Stimulated activated memory B cell treated with anti-CD40 and anti-IgM and Interleukin-4, amounts not matched to agents 10 μg/mL and 1 μg/mL and 100 μg/mL, for 72 hours (primary cell): ENCODE results near the gene RRM2.
"Not testable (repeated sequence)": the region's sequence is repeated elsewhere in the genome, so short reads cannot be mapped to it uniquely, and the experiment has no call there.

Experiments used
- ATAC-seq: fragments of 150-1000 bp; cut with Tn5 transposase; 2 replicates; pipeline ENCODE4 v1.10.0; 2021
- H3K27ac Mint-ChIP-seq: one replicate; pipeline ENCODE4 v1.8.0; 2022; ENCODE audit warnings: mild to moderate bottlenecking, mixed read lengths
- H3K27me3 Mint-ChIP-seq: one replicate; pipeline ENCODE4 v1.8.0; 2022; ENCODE audit warnings: mixed read lengths
- H3K36me3 Mint-ChIP-seq: one replicate; pipeline ENCODE4 v1.8.0; 2022; ENCODE audit warnings: mixed read lengths
- H3K4me1 Mint-ChIP-seq: one replicate; pipeline ENCODE4 v1.8.0; 2022; ENCODE audit warnings: mixed read lengths
- H3K4me3 Mint-ChIP-seq: one replicate; pipeline ENCODE4 v1.8.0; 2022; ENCODE audit warnings: mild to moderate bottlenecking, moderate library complexity, mixed read lengths
- H3K9me3 Mint-ChIP-seq: one replicate; pipeline ENCODE4 v1.8.0; 2022; ENCODE audit warnings: mixed read lengths

Gene RRM2

DNA sequence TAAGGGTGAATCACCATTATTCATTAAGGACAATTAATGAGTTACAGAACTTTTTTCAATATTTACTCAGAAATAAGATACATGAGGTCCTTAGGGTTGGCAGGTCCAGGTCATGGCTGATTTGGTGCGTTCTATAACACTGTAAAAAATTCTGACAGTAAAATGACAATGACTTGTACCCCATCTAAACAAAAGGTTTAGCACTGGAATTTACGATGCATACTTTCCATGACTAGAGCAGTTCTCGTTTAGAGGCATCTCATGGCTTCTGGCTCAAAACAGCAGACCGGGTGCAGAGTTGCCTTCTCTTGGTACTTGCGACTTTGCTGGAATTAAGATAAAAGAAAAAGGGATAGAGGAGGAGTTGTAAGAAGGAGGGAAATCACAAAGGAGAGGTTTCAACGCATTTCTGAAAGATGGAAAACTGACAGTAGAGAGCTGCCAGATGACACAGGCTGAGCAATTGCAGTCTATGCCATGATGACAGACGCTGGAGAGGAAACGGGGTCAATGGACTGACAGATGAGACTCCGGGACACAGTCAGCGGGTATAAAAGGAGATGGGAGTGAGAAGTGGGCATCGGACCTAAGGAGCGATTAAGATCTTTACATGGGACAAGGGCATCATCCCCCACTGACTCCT is 38.2 kb upstream of the RRM2 start:
- H3K4me3 Mint-ChIP-seq = no peak overlapping the region
- peaks cover 31% of the 10 kb centered on the region for H3K4me1 Mint-ChIP-seq
- H3K27me3 Mint-ChIP-seq = peaks cover 51% of the 10 kb centered on the region
- ATAC-seq = no peak
- H3K36me3 Mint-ChIP-seq = no peaks in the 10 kb centered on the region
- H3K27ac Mint-ChIP-seq = no peak overlapping the region
- H3K9me3 Mint-ChIP-seq = no peaks in the 10 kb centered on the region

DNA sequence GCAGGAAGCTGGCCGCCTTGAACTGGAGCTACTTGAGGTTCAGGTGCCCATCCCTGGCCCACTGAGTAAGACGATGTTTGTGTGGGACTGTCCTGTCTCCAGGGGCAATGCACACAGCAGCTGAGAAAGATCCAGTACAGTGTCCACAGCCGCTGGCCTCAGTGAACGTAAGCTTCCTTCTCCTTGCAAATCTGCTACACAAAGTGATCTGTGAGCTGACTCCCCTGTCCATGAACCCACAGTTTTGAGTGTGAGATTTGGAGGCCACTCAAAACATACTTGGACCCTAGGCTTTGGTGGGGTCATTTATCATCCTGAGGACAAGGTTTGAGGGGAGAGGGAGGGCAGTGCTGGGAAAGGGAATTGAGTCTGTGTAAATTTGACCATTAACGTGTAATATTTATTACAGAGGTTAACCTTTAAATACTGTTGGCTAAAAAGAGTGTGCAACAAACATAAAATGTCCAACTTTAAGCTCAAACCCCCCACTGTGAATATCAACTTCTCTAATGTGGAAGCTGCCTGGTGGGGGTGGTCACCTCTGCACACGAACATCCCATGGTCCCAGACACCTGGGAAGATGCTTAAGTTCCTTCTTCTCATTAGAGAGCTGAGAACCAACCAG is 37.4 kb upstream of the RRM2 start:
- no peak overlapping the region for H3K4me3 Mint-ChIP-seq
- peaks cover 35% of the 10 kb centered on the region for H3K4me1 Mint-ChIP-seq
- peaks cover 49% of the 10 kb centered on the region for H3K27me3 Mint-ChIP-seq
- no peaks in the 10 kb centered on the region for H3K9me3 Mint-ChIP-seq
- no peak overlapping the region for H3K27ac Mint-ChIP-seq
- ATAC-seq = no peak
- no peaks in the 10 kb centered on the region for H3K36me3 Mint-ChIP-seq

DNA sequence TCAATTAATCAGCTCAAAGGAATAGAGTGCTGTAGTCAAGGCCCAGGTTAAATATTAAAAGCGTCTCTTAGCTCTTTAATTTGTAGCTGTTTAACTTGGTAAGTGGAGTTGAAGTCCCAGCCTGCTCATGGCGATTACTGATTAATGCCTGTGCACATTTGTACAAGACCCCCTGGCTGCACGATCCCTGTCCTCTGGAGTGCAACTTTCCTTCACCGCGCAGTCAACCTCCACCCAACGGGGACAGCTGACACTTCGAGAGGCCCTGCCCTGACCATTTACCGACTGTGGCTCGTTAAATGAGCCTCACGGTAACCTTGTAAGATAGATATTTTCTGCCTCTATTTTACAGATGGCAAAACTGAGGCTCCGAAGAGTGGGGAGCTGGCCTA is 36.9 kb upstream of the RRM2 start:
- ATAC-seq = no peak
- H3K27me3 Mint-ChIP-seq = peaks cover 51% of the 10 kb centered on the region
- H3K4me3 Mint-ChIP-seq = no peak overlapping the region
- no peak overlapping the region for H3K27ac Mint-ChIP-seq
- H3K4me1 Mint-ChIP-seq = peaks cover 36% of the 10 kb centered on the region
- H3K9me3 Mint-ChIP-seq = no peaks in the 10 kb centered on the region
- no peaks in the 10 kb centered on the region for H3K36me3 Mint-ChIP-seq

DNA sequence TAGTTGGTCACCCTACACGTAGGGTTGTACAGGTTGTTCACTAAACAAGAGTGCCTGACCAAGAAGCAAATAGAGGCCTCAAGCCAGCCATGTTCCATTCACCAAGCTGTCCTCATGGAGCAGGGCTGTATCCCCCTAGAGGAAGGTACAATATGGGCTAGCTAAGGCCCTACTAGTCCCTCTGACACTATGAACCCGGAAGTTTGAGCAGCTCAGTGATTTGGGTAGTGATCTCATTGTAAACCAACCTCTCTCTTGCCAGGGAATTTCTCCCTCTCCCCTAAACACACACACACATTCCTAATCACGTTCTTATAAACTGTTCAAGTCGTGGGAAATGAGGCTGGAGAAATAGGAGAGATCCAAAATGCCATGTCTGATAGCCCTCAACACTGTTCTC is 35.6 kb upstream of the RRM2 start:
- H3K4me1 Mint-ChIP-seq = peaks cover 30% of the 10 kb centered on the region
- peaks cover 48% of the 10 kb centered on the region for H3K27me3 Mint-ChIP-seq
- no peak overlapping the region for H3K27ac Mint-ChIP-seq
- H3K4me3 Mint-ChIP-seq = no peak overlapping the region
- ATAC-seq = no peak
- no peaks in the 10 kb centered on the region for H3K36me3 Mint-ChIP-seq
- H3K9me3 Mint-ChIP-seq = peaks cover 3% of the 10 kb centered on the region

DNA sequence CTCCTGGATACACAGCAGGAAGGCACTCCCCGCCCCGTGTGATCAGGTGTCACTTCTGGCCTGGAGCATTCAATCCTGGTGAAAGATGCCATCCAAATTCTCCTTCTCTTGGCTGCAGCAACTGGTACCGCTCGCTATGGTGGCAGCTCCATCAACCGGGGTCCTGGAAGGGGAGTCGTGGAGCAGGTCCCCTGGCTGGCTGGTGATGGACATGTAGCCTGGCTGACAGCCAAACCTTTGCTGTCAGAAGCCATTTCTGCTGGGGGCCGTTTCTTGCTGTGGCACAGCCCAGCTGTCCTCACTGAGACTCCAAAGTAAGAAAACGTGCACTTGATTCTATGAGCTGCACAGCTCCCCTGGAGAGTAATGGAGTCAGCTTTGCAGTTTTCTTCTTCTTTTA is 35.2 kb upstream of the RRM2 start:
- no peak for ATAC-seq
- no peaks in the 10 kb centered on the region for H3K36me3 Mint-ChIP-seq
- peaks cover 26% of the 10 kb centered on the region for H3K4me1 Mint-ChIP-seq
- peaks cover 46% of the 10 kb centered on the region for H3K27me3 Mint-ChIP-seq
- peaks cover 3% of the 10 kb centered on the region for H3K9me3 Mint-ChIP-seq
- no peak overlapping the region for H3K4me3 Mint-ChIP-seq
- no peak overlapping the region for H3K27ac Mint-ChIP-seq

DNA sequence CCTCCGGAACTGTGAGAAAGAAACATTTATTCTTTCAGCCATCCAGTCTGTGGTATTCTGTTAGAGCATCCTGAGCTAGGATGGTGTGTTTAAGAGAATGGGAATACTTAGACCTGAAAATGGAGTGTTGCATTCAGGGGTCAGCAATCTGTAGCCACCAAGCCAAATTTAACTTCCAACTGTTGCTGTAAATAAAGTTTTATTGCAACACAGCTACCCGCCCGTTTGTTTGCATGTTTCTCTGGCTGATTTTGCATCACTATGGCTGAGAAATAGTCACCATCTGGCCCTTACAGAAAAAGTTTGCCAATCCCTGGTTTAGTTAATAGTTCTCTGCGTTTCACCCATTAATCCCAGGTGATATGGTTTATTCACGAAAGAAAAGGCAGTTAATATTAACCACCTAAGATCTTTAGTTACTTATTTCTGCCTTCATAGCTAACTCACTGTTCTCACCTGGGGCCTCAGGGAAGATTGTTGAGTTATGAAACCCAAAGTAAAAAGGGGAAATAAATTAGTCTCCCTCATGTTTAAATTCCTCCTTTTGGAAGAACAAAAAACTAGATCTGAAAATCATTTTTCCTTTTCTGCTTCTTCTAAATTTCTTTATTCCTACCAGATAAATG is 32.9 kb upstream of the RRM2 start:
- no peaks in the 10 kb centered on the region for H3K36me3 Mint-ChIP-seq
- no peak overlapping the region for H3K4me3 Mint-ChIP-seq
- peaks cover 3% of the 10 kb centered on the region for H3K9me3 Mint-ChIP-seq
- H3K27me3 Mint-ChIP-seq = peaks cover 46% of the 10 kb centered on the region
- ATAC-seq = no peak
- no peak overlapping the region for H3K27ac Mint-ChIP-seq
- peaks cover 12% of the 10 kb centered on the region for H3K4me1 Mint-ChIP-seq

DNA sequence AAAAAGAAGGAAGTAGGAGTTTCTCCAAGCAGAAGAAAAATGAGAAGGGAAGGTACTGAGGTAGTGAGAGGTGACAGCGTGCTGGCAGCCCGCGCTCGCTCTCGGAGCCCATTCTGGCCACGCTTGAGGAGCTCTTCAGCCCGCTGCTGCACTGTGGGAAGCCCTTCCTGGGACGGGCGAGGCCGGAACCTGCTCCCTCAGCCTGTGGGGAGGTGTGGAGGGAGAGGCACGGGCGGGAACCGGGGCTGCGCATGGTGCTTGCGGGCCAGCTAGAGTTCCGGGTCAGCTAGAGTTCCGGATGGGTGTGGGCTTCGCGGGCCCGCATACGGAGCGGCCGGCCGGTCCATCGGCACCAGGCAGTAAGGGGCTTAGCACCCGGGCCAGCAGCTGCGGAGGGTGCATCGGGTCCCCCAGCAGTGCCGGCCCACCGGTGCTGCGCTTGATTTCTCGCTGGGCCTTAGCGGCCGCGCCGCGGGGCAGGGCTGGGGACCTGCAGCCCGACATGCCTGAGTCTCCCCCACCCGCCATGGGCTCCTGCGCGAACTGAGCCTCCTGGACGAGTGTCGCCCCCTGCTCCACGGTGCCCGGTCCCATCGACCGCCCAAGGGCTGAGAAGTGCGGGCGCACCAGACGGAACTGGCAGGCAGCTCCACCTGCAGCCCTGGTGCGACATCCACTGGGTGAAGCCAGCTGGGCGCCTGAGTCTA is 31.2 kb upstream of the RRM2 start:
- Mint-ChIP-seq H3K4me3 (peak overlapping the region; percentile 84), H3K27me3 (peaks cover 50% of the 10 kb centered on the region), H3K9me3 (peaks cover 3% of the 10 kb centered on the region), H3K27ac (peak overlapping the region; percentile 61), H3K36me3 (no peaks in the 10 kb centered on the region), H3K4me1 (peaks cover 12% of the 10 kb centered on the region)
- peak; percentile 54 for ATAC-seq

DNA sequence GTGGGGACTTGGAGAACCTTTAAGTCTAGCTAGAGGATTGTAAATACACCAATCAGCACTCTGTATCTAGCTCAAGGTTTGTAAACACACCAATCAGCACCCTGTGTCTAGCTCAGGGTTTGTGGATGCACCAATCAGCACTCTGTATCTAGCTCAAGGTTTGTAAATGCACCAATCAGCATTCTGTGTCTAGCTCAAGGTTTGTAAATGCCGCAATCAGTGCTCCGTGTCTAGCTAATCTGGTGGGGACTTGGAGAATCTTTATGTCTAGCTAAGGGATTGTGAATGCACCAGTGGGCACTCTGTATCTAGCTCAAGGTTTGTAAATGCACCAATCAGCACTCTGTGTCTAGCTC is 30.7 kb upstream of the RRM2 start:
- not testable (repeated sequence) for H3K9me3 Mint-ChIP-seq, H3K27ac Mint-ChIP-seq, ATAC-seq, H3K4me3 Mint-ChIP-seq, H3K36me3 Mint-ChIP-seq
- H3K27me3 Mint-ChIP-seq = peaks cover 55% of the 10 kb centered on the region
- peaks cover 12% of the 10 kb centered on the region for H3K4me1 Mint-ChIP-seq

DNA sequence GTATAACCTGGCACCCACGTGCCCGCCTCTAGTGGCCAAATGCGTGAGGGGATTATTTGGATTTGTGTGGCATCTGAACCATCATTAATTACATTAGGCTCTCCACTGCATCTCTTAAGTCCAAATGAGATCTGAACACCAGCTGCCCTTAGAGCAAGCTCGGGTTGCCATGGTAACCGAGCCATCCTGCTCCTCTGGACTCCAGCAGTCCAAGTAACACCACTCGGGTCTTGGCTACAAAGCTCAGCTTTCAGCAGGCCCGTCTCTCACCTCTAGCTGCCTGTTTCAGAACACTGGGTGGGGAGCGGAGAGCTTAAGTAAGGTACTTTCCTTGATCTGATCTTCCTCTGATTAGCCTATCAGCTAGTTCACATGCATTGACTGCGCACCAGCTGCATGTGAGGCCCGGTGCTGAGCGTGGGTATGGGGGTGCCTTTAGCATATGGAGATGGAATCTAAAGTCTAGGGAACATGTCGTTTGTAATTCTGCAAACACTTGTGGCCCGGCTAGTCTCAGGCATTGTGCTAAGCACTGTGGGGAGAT is 28.2 kb upstream of the RRM2 start:
- peaks cover 20% of the 10 kb centered on the region for H3K4me1 Mint-ChIP-seq
- H3K4me3 Mint-ChIP-seq = no peak overlapping the region
- peaks cover 3% of the 10 kb centered on the region for H3K9me3 Mint-ChIP-seq
- H3K27me3 Mint-ChIP-seq = peaks cover 71% of the 10 kb centered on the region
- ATAC-seq = no peak
- H3K36me3 Mint-ChIP-seq = no peaks in the 10 kb centered on the region
- no peak overlapping the region for H3K27ac Mint-ChIP-seq

DNA sequence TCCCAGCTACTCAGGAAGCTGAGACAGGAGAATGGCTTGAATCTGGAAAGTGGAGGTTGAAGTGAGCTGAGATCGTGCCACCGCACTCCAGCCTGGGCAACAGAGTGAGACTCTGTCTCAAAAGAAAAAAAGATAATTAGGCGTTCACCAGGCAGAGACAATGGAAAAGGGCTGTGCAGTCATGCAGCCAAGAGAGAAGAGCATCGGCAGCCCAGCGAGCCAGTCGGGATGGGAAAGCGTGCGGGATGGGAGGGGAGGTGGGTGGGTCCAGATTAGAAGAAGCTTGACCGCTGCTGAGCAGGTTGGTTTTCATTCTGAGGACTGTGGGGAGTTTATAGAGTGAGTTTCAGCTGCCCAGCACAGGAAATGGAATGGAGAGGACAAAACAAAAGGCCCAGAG is 27.4 kb upstream of the RRM2 start:
- no peak for ATAC-seq
- H3K4me1 Mint-ChIP-seq = peaks cover 15% of the 10 kb centered on the region
- no peak overlapping the region for H3K27ac Mint-ChIP-seq
- no peak overlapping the region for H3K4me3 Mint-ChIP-seq
- peaks cover 71% of the 10 kb centered on the region for H3K27me3 Mint-ChIP-seq
- peaks cover 3% of the 10 kb centered on the region for H3K9me3 Mint-ChIP-seq
- no peaks in the 10 kb centered on the region for H3K36me3 Mint-ChIP-seq

DNA sequence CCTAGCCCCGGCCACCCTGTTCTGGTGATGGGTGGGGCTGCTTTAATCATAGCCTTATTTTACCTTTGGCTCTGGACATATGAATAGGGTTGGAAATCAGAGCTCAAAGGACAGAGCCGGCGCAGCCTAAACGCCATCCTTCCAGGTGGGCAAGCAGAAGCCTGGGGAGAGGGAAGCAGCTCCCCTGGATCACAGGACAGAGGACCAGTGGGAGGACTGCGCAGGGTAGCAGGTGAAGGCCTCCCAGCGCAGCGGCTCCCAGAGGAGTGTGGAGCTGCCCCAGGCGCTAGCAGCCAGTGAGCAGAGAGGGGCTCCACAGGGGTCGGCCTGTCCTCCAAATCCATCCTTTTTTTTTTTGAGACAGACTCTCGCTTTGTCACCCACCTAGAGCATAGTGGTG is 25.9 kb upstream of the RRM2 start:
- no peak for ATAC-seq
- no peak overlapping the region for H3K4me3 Mint-ChIP-seq
- H3K27ac Mint-ChIP-seq = no peak overlapping the region
- peaks cover 14% of the 10 kb centered on the region for H3K4me1 Mint-ChIP-seq
- H3K36me3 Mint-ChIP-seq = no peaks in the 10 kb centered on the region
- peaks cover 62% of the 10 kb centered on the region for H3K27me3 Mint-ChIP-seq
- H3K9me3 Mint-ChIP-seq = no peaks in the 10 kb centered on the region

DNA sequence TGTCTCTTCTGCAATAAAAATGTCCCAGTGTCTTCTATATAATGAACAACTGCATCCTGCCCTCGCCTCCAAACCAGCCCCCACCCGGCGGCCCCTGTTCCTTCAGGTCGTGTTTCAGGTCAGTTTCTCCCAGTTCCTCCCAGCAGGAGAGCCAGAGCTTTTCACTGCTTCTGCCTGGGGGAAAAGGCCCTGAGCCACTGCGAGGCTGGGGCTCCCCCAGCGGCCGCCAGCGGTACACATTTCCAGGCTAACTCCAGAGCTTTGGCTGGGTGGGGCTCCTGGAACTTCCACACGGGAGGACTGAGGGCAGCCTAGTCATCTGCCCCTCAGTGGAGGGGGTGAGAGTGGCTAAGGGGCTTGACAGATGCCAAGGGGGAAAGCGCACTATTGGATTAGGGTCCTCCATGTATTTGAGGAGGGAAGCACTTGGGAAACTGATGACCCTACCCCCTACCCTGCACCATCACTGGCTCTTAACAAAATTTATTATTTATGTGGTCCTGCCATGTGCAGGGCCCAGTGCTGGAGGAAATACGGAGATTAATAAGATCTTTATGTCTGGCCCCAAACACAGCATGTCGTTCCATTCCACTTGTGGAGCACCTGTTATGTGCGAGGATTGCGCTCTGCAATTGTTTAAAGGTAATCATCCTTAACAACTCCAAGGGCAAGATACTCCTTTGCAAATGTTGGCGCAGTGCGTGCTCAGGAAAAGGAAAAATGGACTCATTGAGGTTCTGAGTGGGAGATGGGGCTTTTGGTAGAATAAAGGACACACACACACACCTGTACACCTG is 25.0 kb upstream of the RRM2 start:
- Mint-ChIP-seq H3K4me3 (no peak overlapping the region), H3K9me3 (no peaks in the 10 kb centered on the region), H3K27me3 (peaks cover 58% of the 10 kb centered on the region), H3K4me1 (peaks cover 16% of the 10 kb centered on the region), H3K36me3 (no peaks in the 10 kb centered on the region), H3K27ac (no peak overlapping the region)
- peak; percentile 51 for ATAC-seq

DNA sequence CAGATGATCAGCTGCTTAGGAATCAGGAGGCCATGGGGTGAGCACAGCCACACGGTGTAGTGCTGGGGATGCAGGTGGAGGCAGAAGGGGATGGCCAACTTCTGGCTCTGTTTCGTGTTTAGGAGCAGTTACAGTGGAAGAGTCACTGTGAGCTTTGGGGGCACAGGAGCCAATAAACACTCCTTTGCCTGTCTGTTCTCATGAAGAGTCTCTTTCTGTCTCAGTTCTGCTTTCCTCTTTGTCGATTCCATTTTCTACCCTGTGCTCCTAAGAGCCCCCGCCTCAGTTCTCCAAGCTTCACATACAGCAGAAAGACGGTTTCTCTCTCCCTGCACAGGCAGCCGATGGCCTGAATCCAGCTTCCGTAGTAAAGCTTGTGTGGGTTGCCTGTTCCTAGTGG is 21.0 kb upstream of the RRM2 start:
- peaks cover 6% of the 10 kb centered on the region for H3K36me3 Mint-ChIP-seq

DNA sequence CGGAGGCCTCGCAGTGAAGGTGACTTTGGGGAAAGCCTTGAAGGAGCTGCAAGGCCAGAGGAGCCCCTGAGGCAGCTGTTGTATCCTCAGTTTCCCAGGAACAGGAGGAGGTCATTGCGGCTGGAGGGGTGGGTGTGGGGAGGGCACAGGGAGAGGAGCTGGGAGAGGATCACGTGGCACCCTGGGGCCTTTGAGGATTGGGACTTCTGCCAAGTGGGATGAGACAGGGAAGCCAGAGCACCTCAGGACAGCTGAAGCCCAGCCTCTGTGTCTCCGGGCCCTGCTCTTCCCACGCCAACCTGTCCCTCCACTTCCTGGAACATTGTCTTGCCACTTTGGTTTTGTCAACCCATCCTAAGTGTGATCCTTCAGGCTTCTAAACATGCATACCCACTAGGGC is 19.4 kb upstream of the RRM2 start:
- Mint-ChIP-seq H3K36me3 (peaks cover 14% of the 10 kb centered on the region), H3K4me1 (peaks cover 8% of the 10 kb centered on the region), H3K27me3 (peaks cover 11% of the 10 kb centered on the region), H3K27ac (no peak overlapping the region), H3K4me3 (no peak overlapping the region), H3K9me3 (peaks cover 7% of the 10 kb centered on the region)
- no peak for ATAC-seq

More for the DNA sequence above, 21.0 kb upstream of the RRM2 start:
- H3K27me3 Mint-ChIP-seq = peaks cover 19% of the 10 kb centered on the region
- peaks cover 16% of the 10 kb centered on the region for H3K4me1 Mint-ChIP-seq
- no peak overlapping the region for H3K27ac Mint-ChIP-seq
- H3K9me3 Mint-ChIP-seq = no peaks in the 10 kb centered on the region
- no peak overlapping the region for H3K4me3 Mint-ChIP-seq
- peak; percentile 56 for ATAC-seq

DNA sequence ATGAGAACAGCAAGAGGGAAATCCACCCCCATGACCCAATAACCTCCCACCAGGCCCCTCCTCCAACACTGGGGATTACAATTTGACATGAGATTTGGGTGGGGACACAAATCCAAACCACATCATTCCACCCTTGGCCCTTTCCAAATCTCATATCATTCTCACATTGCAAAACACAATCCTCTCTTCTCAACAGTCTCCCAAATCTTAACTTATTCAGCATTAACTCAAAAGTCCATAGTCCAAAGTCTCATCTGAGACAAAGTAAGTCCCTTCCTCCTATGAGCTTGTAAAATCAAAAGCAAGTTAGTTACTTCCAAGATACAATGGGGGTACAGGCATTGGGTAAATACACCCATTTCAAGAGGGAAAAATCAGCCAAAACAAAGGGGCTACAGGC is 17.6 kb upstream of the RRM2 start:
- not testable (repeated sequence) for H3K4me3 Mint-ChIP-seq, H3K27me3 Mint-ChIP-seq, H3K4me1 Mint-ChIP-seq, ATAC-seq, H3K9me3 Mint-ChIP-seq, H3K27ac Mint-ChIP-seq
- H3K36me3 Mint-ChIP-seq = peaks cover 14% of the 10 kb centered on the region
